Liver (tissue), 3 donors: Measurements from ENCODE around the gene TMPRSS3.

ENCODE experiments used
- CTCF ChIP-seq: fragments of 150-350 bp; IDR thresholded peaks from 2 replicates; pipeline ENCODE4 v1.5.1; 2017; ENCODE audit warnings: improper control_type of control experiment, low read depth, low read length; ENCODE audit not compliant: missing input control
- FOXA1 ChIP-seq: IDR thresholded peaks from 2 replicates; pipeline ENCODE4 v1.6.1; 2016; ENCODE audit warnings: antibody characterized with exemption
- NR2F2 ChIP-seq: IDR thresholded peaks from 2 replicates; pipeline ENCODE4 v1.6.1; 2016; ENCODE audit warnings: antibody characterized with exemption
- TAF1 ChIP-seq: conservative IDR thresholded peaks from 2 replicates; pipeline ENCODE4 v1.6.1; 2016; ENCODE audit warnings: antibody characterized with exemption, mild to moderate bottlenecking
- TF ChIP-seq, protein P1 (sequence below): IDR thresholded peaks from 2 replicates; pipeline ENCODE4 v1.6.1; 2016; ENCODE audit warnings: antibody characterized with exemption, mild to moderate bottlenecking
- donor health status: healthy.
- donor health status: healthy.

DNA sequence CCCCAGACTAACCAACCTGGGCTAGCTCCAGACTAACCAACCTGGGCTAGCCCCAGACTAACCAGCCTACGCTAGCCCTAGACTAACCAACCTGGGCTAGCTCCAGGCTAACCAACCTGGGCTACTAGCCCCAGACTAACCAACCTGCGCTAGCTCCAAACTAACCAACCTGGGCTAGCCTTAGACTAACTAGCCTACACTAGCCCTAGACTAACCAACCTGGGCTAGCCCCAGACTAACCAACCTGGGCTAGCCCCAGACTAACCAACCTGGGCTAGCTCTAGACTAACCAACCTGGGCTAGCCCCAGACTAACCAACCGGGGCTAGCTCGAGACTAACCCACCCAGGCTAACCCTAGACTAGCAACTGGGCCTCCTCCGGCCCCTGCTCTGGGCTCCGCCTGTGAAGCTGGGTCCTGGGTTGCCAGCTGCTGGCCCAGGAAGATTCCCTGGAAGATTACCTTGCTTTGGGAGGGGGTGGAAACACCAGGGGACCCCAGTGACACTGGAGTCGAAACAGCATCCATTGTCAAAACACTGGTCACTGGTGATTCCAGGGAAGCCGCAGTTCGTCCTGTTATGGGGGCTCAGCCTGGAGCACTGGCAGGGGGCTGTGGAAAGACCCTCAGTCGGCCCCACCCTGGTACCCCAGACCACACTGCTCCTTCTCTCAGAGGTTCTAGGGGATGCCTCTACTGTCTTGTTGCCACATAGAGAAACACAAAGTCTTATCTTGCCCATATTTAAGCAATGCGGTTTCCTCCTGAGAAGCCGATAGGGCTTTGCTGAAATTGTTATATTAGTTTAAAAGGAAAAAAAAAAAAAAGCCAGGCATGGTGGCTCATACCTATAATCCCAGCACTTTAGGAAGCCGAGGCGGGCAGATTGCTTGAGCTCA lies 46.2 kb downstream of the TMPRSS3 start:
- no peak for TF ChIP-seq TAF1
- no peak for TF ChIP-seq CTCF
- TF ChIP-seq, protein P1, sequence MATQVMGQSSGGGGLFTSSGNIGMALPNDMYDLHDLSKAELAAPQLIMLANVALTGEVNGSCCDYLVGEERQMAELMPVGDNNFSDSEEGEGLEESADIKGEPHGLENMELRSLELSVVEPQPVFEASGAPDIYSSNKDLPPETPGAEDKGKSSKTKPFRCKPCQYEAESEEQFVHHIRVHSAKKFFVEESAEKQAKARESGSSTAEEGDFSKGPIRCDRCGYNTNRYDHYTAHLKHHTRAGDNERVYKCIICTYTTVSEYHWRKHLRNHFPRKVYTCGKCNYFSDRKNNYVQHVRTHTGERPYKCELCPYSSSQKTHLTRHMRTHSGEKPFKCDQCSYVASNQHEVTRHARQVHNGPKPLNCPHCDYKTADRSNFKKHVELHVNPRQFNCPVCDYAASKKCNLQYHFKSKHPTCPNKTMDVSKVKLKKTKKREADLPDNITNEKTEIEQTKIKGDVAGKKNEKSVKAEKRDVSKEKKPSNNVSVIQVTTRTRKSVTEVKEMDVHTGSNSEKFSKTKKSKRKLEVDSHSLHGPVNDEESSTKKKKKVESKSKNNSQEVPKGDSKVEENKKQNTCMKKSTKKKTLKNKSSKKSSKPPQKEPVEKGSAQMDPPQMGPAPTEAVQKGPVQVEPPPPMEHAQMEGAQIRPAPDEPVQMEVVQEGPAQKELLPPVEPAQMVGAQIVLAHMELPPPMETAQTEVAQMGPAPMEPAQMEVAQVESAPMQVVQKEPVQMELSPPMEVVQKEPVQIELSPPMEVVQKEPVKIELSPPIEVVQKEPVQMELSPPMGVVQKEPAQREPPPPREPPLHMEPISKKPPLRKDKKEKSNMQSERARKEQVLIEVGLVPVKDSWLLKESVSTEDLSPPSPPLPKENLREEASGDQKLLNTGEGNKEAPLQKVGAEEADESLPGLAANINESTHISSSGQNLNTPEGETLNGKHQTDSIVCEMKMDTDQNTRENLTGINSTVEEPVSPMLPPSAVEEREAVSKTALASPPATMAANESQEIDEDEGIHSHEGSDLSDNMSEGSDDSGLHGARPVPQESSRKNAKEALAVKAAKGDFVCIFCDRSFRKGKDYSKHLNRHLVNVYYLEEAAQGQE = no peak
- TF ChIP-seq FOXA1 = no peak
- no peak for TF ChIP-seq NR2F2
